ENCODE measurements around the gene TGFBR3L. TPM values are rescaled to one million over a fixed set of nuclear protein-coding genes. Genes with fewer than 3 reads are reported as not detected.

The TGFBR3L gene
- total and polyA plus RNA-seq, 2 of the 13 experiments (the other 11 are each of a cell fraction or from before 2014, with no cell fraction given) = 0.20 to 1.0 TPM

- TF ChIP-seq HNF1A (IDR thresholded peaks at IDR 0.05; ENCODE audit: low read depth) (no peak), HNF1A (CRISPR knock-in tag; IDR thresholded peaks at IDR 0.05; ENCODE audit: borderline replicate concordance) (0 out of 2 replicates have a peak, but pooled peaks have one; percentile 42), MAFG (CRISPR knock-in tag; IDR thresholded peaks at IDR 0.05) (0 out of 2 replicates have a peak, but pooled peaks have one; percentile 28), ZNF441 (CRISPR knock-in tag; IDR thresholded peaks at IDR 0.05; ENCODE audit: borderline replicate concordance) (peak; percentile 73; the same call in 1 of the 2 replicates), MAZ (IDR thresholded peaks at IDR 0.05; ENCODE audit: borderline replicate concordance, low read depth, low read length) (peak; percentile 27; the same call in 1 of the 2 replicates), MAZ (CRISPR knock-in tag; IDR thresholded peaks at IDR 0.05; ENCODE audit: low read depth) (peak; percentile 72; the same call in 1 of the 2 replicates), ZNF776 (CRISPR knock-in tag; IDR thresholded peaks at IDR 0.05) (peak; percentile 77; the same call in 1 of the 2 replicates), ZNF513 (CRISPR knock-in tag; conservative IDR thresholded peaks at IDR 0.05) (no peak), ZBTB2 (CRISPR knock-in tag; IDR thresholded peaks at IDR 0.05; ENCODE audit: low read depth) (peak; percentile 76), ZNF639 (CRISPR knock-in tag; conservative IDR thresholded peaks at IDR 0.05) (0 out of 2 replicates have a peak, but pooled peaks have one; percentile 14), MYC (CRISPR knock-in tag; IDR thresholded peaks at IDR 0.05; ENCODE audit: borderline replicate concordance) (peak; percentile 48), ZNF101 (CRISPR knock-in tag; IDR thresholded peaks at IDR 0.05; ENCODE audit: borderline replicate concordance, low read depth) (0 out of 2 replicates have a peak, but pooled peaks have one; percentile 89), AHR (CRISPR knock-in tag; IDR thresholded peaks at IDR 0.05) (no peak), ZNF749 (CRISPR knock-in tag; IDR thresholded peaks at IDR 0.05; ENCODE audit: borderline replicate concordance) (0 out of 2 replicates have a peak, but pooled peaks have one; percentile 28), HMGXB4 (CRISPR knock-in tag; IDR thresholded peaks at IDR 0.05; ENCODE audit: borderline replicate concordance in 1 of 2, low read depth in 1 of 2) (peak in 1 of 2 experiments; percentile 60; a peak in 1 of 4 replicates), ELF3 (CRISPR knock-in tag; IDR thresholded peaks at IDR 0.05) (peak; percentile 48; the same call in 1 of the 2 replicates)
These were observed 1.7 kb downstream of the TGFBR3L start (continued) for GRCh38 chr19:7916103-7916954.

All from HepG2 (cell line).